Prostate gland (tissue), 2 donors: ENCODE measurements around the gene NLRC5.

Source experiments
- POLR2A ChIP-seq: fragments of 450-650 bp; IDR thresholded peaks from one replicate; pipeline ENCODE4 v1.6.1; 2016; ENCODE audit warnings: antibody characterized with exemption, mild to moderate bottlenecking
- POLR2AphosphoS5 ChIP-seq: sonication (generic); formaldehyde crosslinking; IDR thresholded peaks from one replicate; pipeline ENCODE4 v1.6.1; 2017; ENCODE audit warnings: antibody characterized with exemption
- TF ChIP-seq, protein P1 (sequence below), 4 experiments: fragments of 200-600 bp in 2 of 4; fragments of 450-650 bp in 2 of 4; sonication (generic) in 2 of 4; IDR thresholded peaks; 1 replicate in 3 of 4; 2 replicates in 1 of 4; pipeline ENCODE4 v1.5.1; 2016 to 2019; ENCODE audit warnings: antibody characterized with exemption in 4 of 4, mild to moderate bottlenecking in 2 of 4, moderate library complexity in 2 of 4

GRCh38 chr16:56939801-56940200 lies 49.6 kb upstream of the NLRC5 start:
- TF ChIP-seq, protein P1, sequence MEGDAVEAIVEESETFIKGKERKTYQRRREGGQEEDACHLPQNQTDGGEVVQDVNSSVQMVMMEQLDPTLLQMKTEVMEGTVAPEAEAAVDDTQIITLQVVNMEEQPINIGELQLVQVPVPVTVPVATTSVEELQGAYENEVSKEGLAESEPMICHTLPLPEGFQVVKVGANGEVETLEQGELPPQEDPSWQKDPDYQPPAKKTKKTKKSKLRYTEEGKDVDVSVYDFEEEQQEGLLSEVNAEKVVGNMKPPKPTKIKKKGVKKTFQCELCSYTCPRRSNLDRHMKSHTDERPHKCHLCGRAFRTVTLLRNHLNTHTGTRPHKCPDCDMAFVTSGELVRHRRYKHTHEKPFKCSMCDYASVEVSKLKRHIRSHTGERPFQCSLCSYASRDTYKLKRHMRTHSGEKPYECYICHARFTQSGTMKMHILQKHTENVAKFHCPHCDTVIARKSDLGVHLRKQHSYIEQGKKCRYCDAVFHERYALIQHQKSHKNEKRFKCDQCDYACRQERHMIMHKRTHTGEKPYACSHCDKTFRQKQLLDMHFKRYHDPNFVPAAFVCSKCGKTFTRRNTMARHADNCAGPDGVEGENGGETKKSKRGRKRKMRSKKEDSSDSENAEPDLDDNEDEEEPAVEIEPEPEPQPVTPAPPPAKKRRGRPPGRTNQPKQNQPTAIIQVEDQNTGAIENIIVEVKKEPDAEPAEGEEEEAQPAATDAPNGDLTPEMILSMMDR (IDR thresholded peaks at IDR 0.05) = no peak
- TF ChIP-seq POLR2A (no peak), POLR2AphosphoS5 (no peak)
